COLO668 (cell line): ENCODE data around the gene SORBS1.

Source experiments
- DNase-seq: peaks from one replicate; lab custom pipeline; 2025; ENCODE audit not compliant: unreplicated experiment; lab: John Stamatoyannopoulos, UW

The SORBS1 gene

GRCh38 chr10:95442341-95442740, 118.8 kb downstream of the SORBS1 start:
- no peak for DNase-seq

- DNase-seq: no peak
Observed at GRCh38 chr10:95441547-95441923, 119.6 kb downstream of the SORBS1 start.

GRCh38 chr10:95440756-95441546, 120.2 kb downstream of the SORBS1 start:
- peak; percentile 20 for DNase-seq

- no peak for DNase-seq
Observed at GRCh38 chr10:95440038-95440725, 121.0 kb downstream of the SORBS1 start.

GRCh38 chr10:95438781-95439180, 122.4 kb downstream of the SORBS1 start:
- DNase-seq: no peak

GRCh38 chr10:95437669-95438068, 123.5 kb downstream of the SORBS1 start:
- no peak for DNase-seq

GRCh38 chr10:95435548-95436279, 125.5 kb downstream of the SORBS1 start:
- no peak for DNase-seq

GRCh38 chr10:95434583-95434982, 126.6 kb downstream of the SORBS1 start:
- no peak for DNase-seq

- DNase-seq: no peak
Observed at GRCh38 chr10:95431900-95432342, 129.2 kb downstream of the SORBS1 start.

GRCh38 chr10:95430231-95430951, 130.8 kb downstream of the SORBS1 start:
- DNase-seq: peak; percentile 34

GRCh38 chr10:95429639-95430038, 131.5 kb downstream of the SORBS1 start:
- no peak for DNase-seq

GRCh38 chr10:95428701-95429100, 132.5 kb downstream of the SORBS1 start:
- no peak for DNase-seq

- DNase-seq: no peak
Observed at GRCh38 chr10:95426482-95426881, 134.7 kb downstream of the SORBS1 start.

GRCh38 chr10:95425592-95426465, 135.3 kb downstream of the SORBS1 start:
- DNase-seq: no peak

GRCh38 chr10:95423164-95424005, 137.8 kb downstream of the SORBS1 start:
- no peak for DNase-seq

GRCh38 chr10:95422233-95422632, 138.9 kb downstream of the SORBS1 start:
- no peak for DNase-seq

GRCh38 chr10:95421782-95422181, 139.4 kb downstream of the SORBS1 start:
- DNase-seq: no peak

- no peak for DNase-seq
Observed at GRCh38 chr10:95419399-95419798, 141.8 kb downstream of the SORBS1 start.

GRCh38 chr10:95416973-95417372, 144.2 kb downstream of the SORBS1 start:
- DNase-seq: no peak
